Ishikawa (cell line): ENCODE data around the gene MED19.

Source experiments
- CEBPB ChIP-seq: IDR thresholded peaks from 2 replicates; pipeline ENCODE4 v1.6.1; 2012
- CREB1 ChIP-seq: IDR thresholded peaks from 2 replicates; pipeline ENCODE4 v1.6.1; 2012; ENCODE audit warnings: low read depth
- EGR1 ChIP-seq: IDR thresholded peaks from 2 replicates; pipeline ENCODE4 v1.6.1; 2012
- EP300 ChIP-seq: IDR thresholded peaks from 2 replicates; pipeline ENCODE4 v1.6.1; 2012; ENCODE audit warnings: borderline replicate concordance
- FOXM1 ChIP-seq: IDR thresholded peaks from 2 replicates; pipeline ENCODE4 v1.6.1; 2012; ENCODE audit warnings: low read depth, borderline replicate concordance
- NFIC ChIP-seq: IDR thresholded peaks from 2 replicates; pipeline ENCODE4 v1.6.1; 2012
- RAD21 ChIP-seq: IDR thresholded peaks from 2 replicates; pipeline ENCODE4 v1.6.1; 2012; ENCODE audit warnings: low read depth
- REST ChIP-seq: IDR thresholded peaks from 2 replicates; pipeline ENCODE4 v1.6.1; 2012; ENCODE audit warnings: low read depth, mild to moderate bottlenecking
- TAF1 ChIP-seq: IDR thresholded peaks from 2 replicates; pipeline ENCODE4 v1.6.1; 2012; ENCODE audit warnings: low read depth, mild to moderate bottlenecking
- TCF12 ChIP-seq: IDR thresholded peaks from 2 replicates; pipeline ENCODE4 v1.6.1; 2012; ENCODE audit warnings: low read depth
- TEAD4 ChIP-seq: IDR thresholded peaks from 2 replicates; pipeline ENCODE4 v1.6.1; 2012
- YY1 ChIP-seq: IDR thresholded peaks from 2 replicates; pipeline ENCODE4 v1.6.1; 2012; ENCODE audit warnings: low read depth
- ZBTB7A ChIP-seq: IDR thresholded peaks from 2 replicates; pipeline ENCODE4 v1.6.1; 2012; ENCODE audit warnings: low read depth
- TF ChIP-seq, protein P1 (sequence below): IDR thresholded peaks from 2 replicates; pipeline ENCODE4 v1.6.1; 2012
- TF ChIP-seq, protein P2 (sequence below): IDR thresholded peaks from 2 replicates; pipeline ENCODE4 v1.6.1; 2012

MED19 gene

GRCh38 chr11:57675176-57675941, 36.7 kb downstream of the MED19 start:
- TF ChIP-seq EGR1: no peak
- TF ChIP-seq, protein P1, sequence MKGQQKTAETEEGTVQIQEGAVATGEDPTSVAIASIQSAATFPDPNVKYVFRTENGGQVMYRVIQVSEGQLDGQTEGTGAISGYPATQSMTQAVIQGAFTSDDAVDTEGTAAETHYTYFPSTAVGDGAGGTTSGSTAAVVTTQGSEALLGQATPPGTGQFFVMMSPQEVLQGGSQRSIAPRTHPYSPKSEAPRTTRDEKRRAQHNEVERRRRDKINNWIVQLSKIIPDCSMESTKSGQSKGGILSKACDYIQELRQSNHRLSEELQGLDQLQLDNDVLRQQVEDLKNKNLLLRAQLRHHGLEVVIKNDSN: no peak
- no peak for TF ChIP-seq CEBPB
- no peak for TF ChIP-seq RAD21
- no peak for TF ChIP-seq ZBTB7A

- TF ChIP-seq CREB1 (no peak), REST (no peak), TAF1 (no peak), FOXM1 (no peak), RAD21 (no peak), YY1 (no peak), CEBPB (no peak), ZBTB7A (no peak), TCF12 (no peak), NFIC (no peak), EGR1 (no peak), EP300 (no peak), TEAD4 (no peak)
- TF ChIP-seq, protein P1: no peak
- TF ChIP-seq, protein P2, sequence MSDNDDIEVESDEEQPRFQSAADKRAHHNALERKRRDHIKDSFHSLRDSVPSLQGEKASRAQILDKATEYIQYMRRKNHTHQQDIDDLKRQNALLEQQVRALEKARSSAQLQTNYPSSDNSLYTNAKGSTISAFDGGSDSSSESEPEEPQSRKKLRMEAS: no peak
Measured at GRCh38 chr11:57674251-57674650, 37.8 kb downstream of the MED19 start.

DNA sequence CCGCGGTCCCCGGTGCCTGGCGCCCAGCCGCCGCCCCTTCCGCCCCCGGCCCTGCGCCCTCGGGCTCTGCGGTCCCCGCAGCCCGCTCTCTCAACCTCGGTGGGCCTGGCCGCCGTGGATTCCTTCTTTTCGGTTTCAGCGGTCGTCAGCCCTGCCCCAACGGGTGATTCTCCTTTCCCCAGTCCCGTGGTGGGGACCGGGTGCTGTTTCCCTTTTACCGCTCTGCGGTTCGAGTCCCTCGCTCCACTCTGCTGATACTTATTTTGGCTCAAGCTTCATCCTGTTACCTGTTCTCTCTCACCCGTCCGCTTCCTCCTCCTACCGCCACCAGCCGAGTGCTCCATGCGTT, 43.6 kb downstream of the MED19 start:
- TF ChIP-seq RAD21 (no peak), TEAD4 (no peak), REST (no peak), ZBTB7A (no peak), CREB1 (no peak), FOXM1 (no peak), YY1 (no peak), CEBPB (no peak), EP300 (no peak), TCF12 (no peak), TAF1 (no peak), EGR1 (no peak)
- TF ChIP-seq, protein P1: no peak
- TF ChIP-seq, protein P2: no peak

GRCh38 chr11:57667736-57668433, 44.1 kb downstream of the MED19 start, which contains the start of gene ZDHHC5:
TSS of gene ZDHHC5 (plus strand) at chr11:57668114. CDS start at chr11:57673091, 4,977 bp downstream.
- TF ChIP-seq CREB1: 0 out of 2 replicates have a peak, but pooled peaks have one; percentile 14
- no peak for TF ChIP-seq NFIC
- no peak for TF ChIP-seq REST
- TF ChIP-seq TEAD4: no peak
- no peak; the same call in 1 of the 2 replicates for TF ChIP-seq TCF12
- TF ChIP-seq CEBPB: no peak
- TF ChIP-seq ZBTB7A: no peak
- no peak for TF ChIP-seq RAD21
- TF ChIP-seq FOXM1: no peak
- TF ChIP-seq EGR1: peak; percentile 6; the same call in 1 of the 2 replicates
- peak; percentile 71; the same call in 1 of the 2 replicates for TF ChIP-seq TAF1
- TF ChIP-seq, protein P1: peak; percentile 7; the same call in 1 of the 2 replicates
- TF ChIP-seq, protein P2: peak; percentile 82
- no peak for TF ChIP-seq EP300
- peak; percentile 6; the same call in 1 of the 2 replicates for TF ChIP-seq YY1
